ENCODE results near the gene TCF4. TPM values are rescaled to one million over a fixed set of nuclear protein-coding genes. Genes with fewer than 3 reads are reported as not detected.
A peak's percentile ranks its signal among the peaks of the same experiment; 100 is the strongest.

TCF4 gene
- polyA plus RNA-seq, 1 of the 3 experiments (the other 2 are of a cell fraction): 39.1 TPM

GRCh38 chr18:55327454-55327853 lies 260.5 kb downstream of the TCF4 start:
- no peak overlapping the region for H2AFZ ChIP-seq (ENCODE audit: low read depth)
- H3F3A ChIP-seq (replicated peaks; ENCODE audit: insufficient read depth): peaks cover 29% of the 10 kb centered on the region
- H3K9ac ChIP-seq: no peak overlapping the region
- CTCF ChIA-PET: interaction anchor here (1.9 kb wide), 1 partner anchor 16 kb away, joined by 6 read pairs; no protein-coding TSS in a partner anchor
- H3K27ac ChIP-seq (ENCODE audit: low read depth in 2 of 2, low read length in 1 of 2): peak overlapping the region; percentile 73 to 100; a peak in 3 of 4 replicates
- no peaks in the 10 kb centered on the region for H3K9me2 ChIP-seq
- TF ChIP-seq MXI1 (IDR thresholded peaks at IDR 0.05; ENCODE audit: low read depth, low read length): no peak
- no peak for TF ChIP-seq RXRA (IDR thresholded peaks at IDR 0.05; ENCODE audit: borderline replicate concordance, low read depth)
- POLR2A ChIA-PET: no interaction called here
- peaks cover 40 to 44% of the 10 kb centered on the region in 2 experiments for H3K4me1 ChIP-seq (ENCODE audit: control insufficient read depth in 1 of 2, insufficient read depth in 2 of 2, low read depth in 1 of 2, low read length in 1 of 2)
- H3K79me2 ChIP-seq (ENCODE audit: insufficient read depth): peaks cover 58% of the 10 kb centered on the region
- H3K4me3 ChIP-seq (ENCODE audit: low read depth in 2 of 2, low read length in 1 of 2): no peak overlapping the region
- DNase-seq: no peak
- peak overlapping the region; percentile 40; the same call in 1 of the 2 replicates for H3K4me2 ChIP-seq
- H3K36me3 ChIP-seq (replicated peaks in 1 of 2; ENCODE audit: control insufficient read depth in 1 of 2, insufficient read depth in 2 of 2, low read length in 1 of 2): peaks cover 0 to 3% of the 10 kb centered on the region in 2 experiments
- H4K20me1 ChIP-seq (ENCODE audit: insufficient read depth): no peaks in the 10 kb centered on the region
- no peaks in the 10 kb centered on the region for H3K9me3 ChIP-seq
- WGBS (ENCODE audit: low lambda C conversion rate): 96% methylated on average over 1 of the region's 1 CpG
- H3K27me3 ChIP-seq (ENCODE audit: insufficient read depth): no peaks in the 10 kb centered on the region

DNA sequence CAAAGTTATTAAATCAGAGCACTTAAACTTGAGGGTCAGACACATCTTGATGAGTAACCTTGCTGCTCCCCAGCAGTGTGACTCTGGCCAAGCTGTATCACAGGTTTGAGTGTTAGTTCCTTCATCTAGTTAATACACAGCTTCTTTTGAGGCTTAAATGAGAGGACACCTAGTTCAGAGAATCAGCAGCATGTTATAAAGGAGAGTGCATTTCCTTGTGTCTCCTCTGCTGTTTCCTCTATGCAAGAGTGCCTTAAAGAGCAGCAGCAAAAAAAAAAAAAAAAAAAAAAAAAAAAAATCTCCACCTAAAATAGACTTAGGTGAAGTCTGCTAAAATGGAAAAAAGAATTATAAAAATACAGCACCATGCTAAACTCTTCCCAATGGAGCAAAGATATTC lies 261.9 kb downstream of the TCF4 start:
- peaks cover 30% of the 10 kb centered on the region for H3F3A ChIP-seq (replicated peaks; ENCODE audit: insufficient read depth)
- no peaks in the 10 kb centered on the region for H3K9me2 ChIP-seq
- H3K4me3 ChIP-seq (ENCODE audit: low read depth in 2 of 2, low read length in 1 of 2): no peak overlapping the region
- ChIA-PET POLR2A (no interaction called here), CTCF (interaction anchor here (0.9 to 7.1 kb wide), 7 partner anchors 9 to 456 kb away, joined by 3 to 36 read pairs (median 5); no protein-coding TSS in a partner anchor)
- no peak overlapping the region for H3K9ac ChIP-seq
- H3K36me3 ChIP-seq (replicated peaks in 1 of 2; ENCODE audit: control insufficient read depth in 1 of 2, insufficient read depth in 2 of 2, low read length in 1 of 2): no peaks in the 10 kb centered on the region
- H3K9me3 ChIP-seq: no peaks in the 10 kb centered on the region
- peaks cover 40 to 44% of the 10 kb centered on the region in 2 experiments for H3K4me1 ChIP-seq (ENCODE audit: control insufficient read depth in 1 of 2, insufficient read depth in 2 of 2, low read depth in 1 of 2, low read length in 1 of 2)
- no peaks in the 10 kb centered on the region for H4K20me1 ChIP-seq (ENCODE audit: insufficient read depth)
- peaks cover 63% of the 10 kb centered on the region for H3K79me2 ChIP-seq (ENCODE audit: insufficient read depth)
- no peak for DNase-seq
- TF ChIP-seq USF1 (IDR thresholded peaks at IDR 0.05; ENCODE audit: borderline replicate concordance, low read depth) (no peak), TAF1 (IDR thresholded peaks at IDR 0.05; ENCODE audit: borderline replicate concordance, low read depth, low read length) (no peak), REST (IDR thresholded peaks at IDR 0.05; ENCODE audit: low read depth, low read length) (no peak), MEF2A (IDR thresholded peaks at IDR 0.05; ENCODE audit: borderline replicate concordance, low read depth) (no peak), FOXM1 (IDR thresholded peaks at IDR 0.05; ENCODE audit: low read depth) (no peak)
- no peak overlapping the region for H2AFZ ChIP-seq (ENCODE audit: low read depth)
- H3K27me3 ChIP-seq (ENCODE audit: insufficient read depth): no peaks in the 10 kb centered on the region
- no peak overlapping the region for H3K4me2 ChIP-seq
- peak overlapping the region; percentile 73 to 100; a peak in 3 of 4 replicates for H3K27ac ChIP-seq (ENCODE audit: low read depth in 2 of 2, low read length in 1 of 2)
